ENCODE results near the gene TARS1. TPM values are rescaled to one million over a fixed set of nuclear protein-coding genes. Genes with fewer than 3 reads are reported as not detected.

The TARS1 gene
- total RNA-seq, 4 donors from 2014 or later = 30.0 to 60.0 (median 39.2) TPM

DNA sequence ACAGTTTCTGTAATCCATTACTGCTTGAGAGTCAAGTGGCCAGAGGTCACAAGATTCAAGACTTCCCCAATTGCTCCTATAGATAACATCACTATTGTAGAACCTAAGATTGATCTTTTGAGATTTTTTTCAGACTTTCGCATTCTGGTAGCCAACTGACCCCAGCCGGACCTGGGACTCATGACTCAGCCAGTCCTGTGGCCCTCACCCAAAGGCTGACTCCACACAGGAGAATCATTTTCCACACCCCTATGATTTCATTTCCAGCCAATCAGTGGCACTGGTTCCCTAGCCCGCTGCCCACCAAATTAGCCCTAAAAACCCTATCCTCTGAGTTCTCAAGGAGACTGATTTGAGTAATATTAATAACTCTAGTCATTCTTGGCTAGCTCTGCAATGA lies 36.2 kb downstream of the TARS1 start:
- TF ChIP-seq POLR2AphosphoS5 (IDR thresholded peaks at IDR 0.05) (no peak), POLR2A (IDR thresholded peaks at IDR 0.05) (no peak), EP300 (IDR thresholded peaks at IDR 0.05) (no peak)
- TF ChIP-seq, protein P1, sequence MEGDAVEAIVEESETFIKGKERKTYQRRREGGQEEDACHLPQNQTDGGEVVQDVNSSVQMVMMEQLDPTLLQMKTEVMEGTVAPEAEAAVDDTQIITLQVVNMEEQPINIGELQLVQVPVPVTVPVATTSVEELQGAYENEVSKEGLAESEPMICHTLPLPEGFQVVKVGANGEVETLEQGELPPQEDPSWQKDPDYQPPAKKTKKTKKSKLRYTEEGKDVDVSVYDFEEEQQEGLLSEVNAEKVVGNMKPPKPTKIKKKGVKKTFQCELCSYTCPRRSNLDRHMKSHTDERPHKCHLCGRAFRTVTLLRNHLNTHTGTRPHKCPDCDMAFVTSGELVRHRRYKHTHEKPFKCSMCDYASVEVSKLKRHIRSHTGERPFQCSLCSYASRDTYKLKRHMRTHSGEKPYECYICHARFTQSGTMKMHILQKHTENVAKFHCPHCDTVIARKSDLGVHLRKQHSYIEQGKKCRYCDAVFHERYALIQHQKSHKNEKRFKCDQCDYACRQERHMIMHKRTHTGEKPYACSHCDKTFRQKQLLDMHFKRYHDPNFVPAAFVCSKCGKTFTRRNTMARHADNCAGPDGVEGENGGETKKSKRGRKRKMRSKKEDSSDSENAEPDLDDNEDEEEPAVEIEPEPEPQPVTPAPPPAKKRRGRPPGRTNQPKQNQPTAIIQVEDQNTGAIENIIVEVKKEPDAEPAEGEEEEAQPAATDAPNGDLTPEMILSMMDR (IDR thresholded peaks at IDR 0.05) = no peak
- H3K4me1 ChIP-seq = no peaks in the 10 kb centered on the region

DNA sequence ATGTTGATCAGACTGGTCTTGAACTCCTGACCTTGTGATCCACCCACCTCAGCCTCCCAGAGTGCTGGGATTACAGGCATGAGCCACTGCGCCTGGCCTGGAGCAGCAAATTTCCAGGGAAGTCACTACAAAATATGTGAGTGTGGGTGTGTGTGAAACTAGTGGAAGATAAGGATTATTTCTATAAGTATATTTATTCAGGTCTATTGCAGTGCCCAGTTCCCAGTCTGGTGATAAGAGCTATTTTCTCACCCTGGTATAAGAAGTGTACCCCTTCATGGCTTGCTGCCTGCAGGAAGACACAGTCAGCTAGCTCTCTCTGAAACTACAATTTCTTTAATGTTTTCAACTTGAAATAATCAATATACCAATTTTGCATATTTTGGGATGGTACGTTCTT lies 37.1 kb downstream of the TARS1 start:
- no peak for TF ChIP-seq EP300 (IDR thresholded peaks at IDR 0.05)
- TF ChIP-seq POLR2AphosphoS5 (IDR thresholded peaks at IDR 0.05) = no peak
- TF ChIP-seq, protein P1 (IDR thresholded peaks at IDR 0.05) = no peak
- TF ChIP-seq POLR2A (IDR thresholded peaks at IDR 0.05) = no peak
- WGBS = 94% methylated on average over 2 of the region's 2 CpGs
- H3K27me3 ChIP-seq = no peaks in the 10 kb centered on the region
- H3K4me1 ChIP-seq = no peaks in the 10 kb centered on the region
- no peak overlapping the region for H3K27ac ChIP-seq
- no peak for DNase-seq (ENCODE audit: low spot score in 2 of 2)
- no peak overlapping the region for H3K4me3 ChIP-seq
- no peaks in the 10 kb centered on the region for H3K9me3 ChIP-seq
- peaks cover 22% of the 10 kb centered on the region for H3K36me3 ChIP-seq

More for the DNA sequence above, 36.2 kb downstream of the TARS1 start:
- Histone ChIP-seq H3K27ac (no peak overlapping the region), H3K4me3 (no peak overlapping the region), H3K9me3 (no peaks in the 10 kb centered on the region), H3K36me3 (peaks cover 26% of the 10 kb centered on the region), H3K27me3 (no peaks in the 10 kb centered on the region)
- no peak for DNase-seq (ENCODE audit: low spot score in 2 of 2)
- 98% methylated on average over 3 of the region's 3 CpGs for WGBS

DNA sequence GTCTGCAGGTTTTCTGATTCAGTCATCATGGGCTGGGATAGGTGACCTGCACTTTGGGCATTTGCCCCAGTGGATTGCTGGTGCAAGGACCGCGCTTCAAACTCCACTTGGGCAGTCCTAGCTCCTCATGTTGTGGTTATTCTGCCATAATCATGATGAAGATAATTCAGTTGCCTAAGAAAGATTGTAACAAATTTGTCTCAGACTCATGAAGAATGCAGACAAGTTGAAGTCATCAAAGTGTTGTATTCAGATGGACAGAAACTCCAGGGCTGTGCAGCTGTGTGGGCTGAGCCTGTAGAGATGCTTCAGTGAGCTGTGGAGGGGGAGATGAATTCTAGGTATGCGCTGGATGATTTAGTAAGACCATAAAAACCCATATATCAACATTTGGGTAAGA lies 38.5 kb downstream of the TARS1 start:
- Histone ChIP-seq H3K36me3 (peaks cover 14% of the 10 kb centered on the region), H3K27me3 (no peaks in the 10 kb centered on the region), H3K4me3 (no peak overlapping the region), H3K4me1 (no peaks in the 10 kb centered on the region), H3K27ac (no peak overlapping the region), H3K9me3 (no peaks in the 10 kb centered on the region)
- 95% methylated on average over 3 of the region's 3 CpGs for WGBS
- TF ChIP-seq POLR2AphosphoS5 (IDR thresholded peaks at IDR 0.05) = no peak
- no peak for TF ChIP-seq POLR2A (IDR thresholded peaks at IDR 0.05)
- no peak for TF ChIP-seq EP300 (IDR thresholded peaks at IDR 0.05)
- TF ChIP-seq, protein P1 (IDR thresholded peaks at IDR 0.05) = no peak
- no peak for DNase-seq (ENCODE audit: low spot score in 2 of 2)

DNA sequence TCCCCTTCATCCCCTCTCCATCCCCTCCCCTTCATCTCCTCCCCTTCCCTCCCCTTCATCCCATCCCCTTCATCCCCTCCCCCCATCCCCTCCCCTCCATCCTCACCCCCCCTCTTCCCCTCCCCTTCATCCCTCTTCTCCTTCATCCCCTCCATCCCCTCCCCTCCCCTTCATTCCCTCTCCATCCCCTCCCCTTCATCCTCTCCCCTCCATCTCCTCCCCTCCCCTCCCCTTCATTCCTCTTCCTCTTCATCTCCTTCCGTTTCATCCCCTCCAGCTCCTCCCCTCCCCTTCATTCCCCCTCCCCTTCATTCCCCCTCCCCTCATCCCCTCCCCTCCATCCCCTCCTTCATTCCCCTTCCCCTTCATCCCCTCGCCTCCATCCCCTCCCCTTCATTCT lies 40.1 kb downstream of the TARS1 start:
- peaks cover 6% of the 10 kb centered on the region for H3K36me3 ChIP-seq
- WGBS = 80% methylated on average over 1 of the region's 2 CpGs
- H3K27ac ChIP-seq = no peak overlapping the region
- TF ChIP-seq EP300 (IDR thresholded peaks at IDR 0.05) = no peak
- no peak for DNase-seq (ENCODE audit: low spot score in 2 of 2)
- no peaks in the 10 kb centered on the region for H3K4me1 ChIP-seq
- no peak overlapping the region for H3K4me3 ChIP-seq
- no peaks in the 10 kb centered on the region for H3K27me3 ChIP-seq
- no peaks in the 10 kb centered on the region for H3K9me3 ChIP-seq

DNA sequence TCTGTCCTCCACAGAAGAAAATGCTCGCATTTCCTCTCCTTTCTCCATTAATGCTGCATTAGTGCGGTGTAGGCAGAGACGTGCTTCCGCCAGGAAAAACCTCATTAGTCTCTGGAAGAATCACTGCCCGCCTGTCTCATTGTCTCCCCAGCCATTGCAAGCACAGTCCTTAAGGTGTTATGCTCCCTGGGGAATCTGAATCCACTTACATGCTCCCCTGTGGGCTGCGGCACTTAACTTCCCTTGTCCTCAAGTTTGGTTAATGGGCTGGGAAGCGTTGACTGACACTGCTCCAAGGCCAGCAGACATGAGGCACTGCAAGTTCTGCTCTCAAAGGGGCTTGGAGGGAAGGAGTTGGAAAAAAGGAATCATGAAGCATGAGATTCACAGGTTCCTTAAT lies 41.6 kb downstream of the TARS1 start:
- WGBS = 92% methylated on average over 7 of the region's 7 CpGs
- DNase-seq (ENCODE audit: low spot score in 2 of 2) = no peak
- Histone ChIP-seq H3K4me1 (no peaks in the 10 kb centered on the region), H3K36me3 (peaks cover 2% of the 10 kb centered on the region), H3K27ac (no peak overlapping the region), H3K9me3 (no peaks in the 10 kb centered on the region), H3K27me3 (no peaks in the 10 kb centered on the region), H3K4me3 (no peak overlapping the region)
- TF ChIP-seq, protein P1 (IDR thresholded peaks at IDR 0.05) = no peak
- no peak for TF ChIP-seq POLR2AphosphoS5 (IDR thresholded peaks at IDR 0.05)
- no peak for TF ChIP-seq EP300 (IDR thresholded peaks at IDR 0.05)
- TF ChIP-seq POLR2A (IDR thresholded peaks at IDR 0.05) = no peak

DNA sequence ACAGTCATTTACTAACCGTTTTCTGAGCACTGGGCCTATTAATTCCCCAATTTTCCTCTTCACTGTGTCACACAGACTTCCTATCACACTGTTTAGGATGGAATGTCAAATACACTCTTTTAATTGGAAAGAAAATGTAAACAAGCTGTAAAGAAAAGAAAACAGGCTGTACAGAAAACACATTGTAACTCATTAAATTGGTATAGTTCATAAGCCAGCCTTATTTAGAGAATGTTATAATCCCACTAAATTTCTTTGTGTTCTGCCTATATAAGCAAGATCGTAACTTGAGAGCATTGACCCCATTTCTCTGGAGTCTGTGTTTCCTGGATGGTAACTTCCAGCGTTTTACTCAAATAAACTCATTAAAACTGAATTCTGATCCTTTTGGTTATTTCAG lies 46.5 kb downstream of the TARS1 start:
- no peaks in the 10 kb centered on the region for H3K36me3 ChIP-seq
- H3K4me1 ChIP-seq = no peaks in the 10 kb centered on the region
- WGBS = 76% methylated on average over 3 of the region's 3 CpGs
- H3K27ac ChIP-seq = no peak overlapping the region
- TF ChIP-seq POLR2A (IDR thresholded peaks at IDR 0.05) = no peak
- TF ChIP-seq EP300 (IDR thresholded peaks at IDR 0.05) = no peak
- no peak for TF ChIP-seq POLR2AphosphoS5 (IDR thresholded peaks at IDR 0.05)
- TF ChIP-seq, protein P1 (IDR thresholded peaks at IDR 0.05) = no peak
- H3K9me3 ChIP-seq = no peaks in the 10 kb centered on the region
- no peak for DNase-seq (ENCODE audit: low spot score in 2 of 2)
- no peaks in the 10 kb centered on the region for H3K27me3 ChIP-seq
- H3K4me3 ChIP-seq = no peak overlapping the region

Data from suprapubic skin (tissue), 4 donors.